HG03521 (cell line): ENCODE measurements around the gene DLX6.

Experiments used
- ATAC-seq: cut with Tn5 transposase; IDR thresholded peaks from one replicate; pipeline ENCODE4 v1.9.1; 2021; ENCODE audit warnings: mild to moderate bottlenecking, moderate library complexity; ENCODE audit not compliant: unreplicated experiment

Gene DLX6

GRCh38 chr7:97005183-97006054, at the start of gene DLX6:
DLX6 (plus strand) TSS chr7:97005553; CDS start chr7:97005978, 425 bp downstream.
- ATAC-seq = no peak

- no peak for ATAC-seq
Observed at GRCh38 chr7:96959135-96959534, 46.2 kb upstream of the DLX6 start.

- no peak for ATAC-seq
Observed at GRCh38 chr7:96962221-96962885, 43.0 kb upstream of the DLX6 start.

- no peak for ATAC-seq
Observed at GRCh38 chr7:96968981-96969380, 36.4 kb upstream of the DLX6 start.

- no peak for ATAC-seq
Observed at GRCh38 chr7:96970739-96971138, 34.6 kb upstream of the DLX6 start.

GRCh38 chr7:96973986-96974385, 31.4 kb upstream of the DLX6 start:
- no peak for ATAC-seq

- no peak for ATAC-seq
Observed at GRCh38 chr7:96976106-96976505, 29.2 kb upstream of the DLX6 start.

- ATAC-seq = no peak
Observed at GRCh38 chr7:96977445-96977844, 27.9 kb upstream of the DLX6 start.

- no peak for ATAC-seq
Observed at GRCh38 chr7:96979551-96980276, 25.6 kb upstream of the DLX6 start.

- ATAC-seq = no peak
Observed at GRCh38 chr7:96982586-96982985, 22.8 kb upstream of the DLX6 start.

GRCh38 chr7:96985992-96986391, 19.4 kb upstream of the DLX6 start:
- ATAC-seq = no peak

GRCh38 chr7:96986901-96987300, 18.5 kb upstream of the DLX6 start:
- no peak for ATAC-seq

- ATAC-seq = no peak
Observed at GRCh38 chr7:96987719-96988118, 17.6 kb upstream of the DLX6 start.

GRCh38 chr7:96989241-96989858, 16.0 kb upstream of the DLX6 start:
- ATAC-seq = no peak

- ATAC-seq = no peak
Observed at GRCh38 chr7:96989859-96990317, 15.5 kb upstream of the DLX6 start.

GRCh38 chr7:96991546-96992191, 13.7 kb upstream of the DLX6 start:
- no peak for ATAC-seq

- ATAC-seq = no peak
Observed at GRCh38 chr7:96992192-96993005, 13.0 kb upstream of the DLX6 start.

- ATAC-seq = no peak
Observed at GRCh38 chr7:96993094-96993865, 12.1 kb upstream of the DLX6 start.

GRCh38 chr7:96993980-96994379, 11.4 kb upstream of the DLX6 start:
- no peak for ATAC-seq
